ENCODE data around the gene LPP.

DNA sequence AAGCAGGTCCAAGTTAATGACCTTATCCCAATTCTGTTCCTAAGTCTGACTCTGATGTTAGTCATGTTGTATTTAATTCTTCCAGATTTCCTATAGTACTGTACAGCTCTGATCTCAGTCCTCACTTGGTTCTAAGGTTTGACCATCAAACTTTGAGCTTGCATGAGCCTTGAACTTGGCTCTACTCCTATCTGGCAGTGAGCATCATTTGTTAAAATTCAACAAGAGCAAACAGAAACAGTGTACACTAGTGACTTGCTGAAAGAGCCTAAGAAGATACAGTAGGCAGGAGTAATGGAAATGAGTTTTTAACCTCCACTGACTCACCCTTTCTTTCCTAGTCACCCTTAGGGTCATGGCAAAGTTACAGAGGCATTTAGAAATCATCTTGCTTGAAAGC, 566.7 kb downstream of the LPP start:
- TF ChIP-seq, protein P1, sequence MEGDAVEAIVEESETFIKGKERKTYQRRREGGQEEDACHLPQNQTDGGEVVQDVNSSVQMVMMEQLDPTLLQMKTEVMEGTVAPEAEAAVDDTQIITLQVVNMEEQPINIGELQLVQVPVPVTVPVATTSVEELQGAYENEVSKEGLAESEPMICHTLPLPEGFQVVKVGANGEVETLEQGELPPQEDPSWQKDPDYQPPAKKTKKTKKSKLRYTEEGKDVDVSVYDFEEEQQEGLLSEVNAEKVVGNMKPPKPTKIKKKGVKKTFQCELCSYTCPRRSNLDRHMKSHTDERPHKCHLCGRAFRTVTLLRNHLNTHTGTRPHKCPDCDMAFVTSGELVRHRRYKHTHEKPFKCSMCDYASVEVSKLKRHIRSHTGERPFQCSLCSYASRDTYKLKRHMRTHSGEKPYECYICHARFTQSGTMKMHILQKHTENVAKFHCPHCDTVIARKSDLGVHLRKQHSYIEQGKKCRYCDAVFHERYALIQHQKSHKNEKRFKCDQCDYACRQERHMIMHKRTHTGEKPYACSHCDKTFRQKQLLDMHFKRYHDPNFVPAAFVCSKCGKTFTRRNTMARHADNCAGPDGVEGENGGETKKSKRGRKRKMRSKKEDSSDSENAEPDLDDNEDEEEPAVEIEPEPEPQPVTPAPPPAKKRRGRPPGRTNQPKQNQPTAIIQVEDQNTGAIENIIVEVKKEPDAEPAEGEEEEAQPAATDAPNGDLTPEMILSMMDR (IDR thresholded peaks at IDR 0.05): no peak
- no peak for TF ChIP-seq ZFX (IDR thresholded peaks at IDR 0.05; ENCODE audit: borderline replicate concordance)

Data from 22Rv1 (cell line).